ENCODE measurements around the gene SKIC8. TPM values are rescaled to one million over a fixed set of nuclear protein-coding genes. Genes with fewer than 3 reads are reported as not detected.

The SKIC8 gene
- total RNA-seq, 4 donors from 2014 or later, result 38.7 to 59.6 (median 56.9) TPM

- Histone ChIP-seq H3K27me3 (no peaks in the 10 kb centered on the region), H3K4me1 (peaks cover 0 to 3% (median 0%) of the 10 kb centered on the region in 3 donors), H3K9me3 (no peaks in the 10 kb centered on the region), H3K36me3 (peaks cover 3 to 100% (median 11%) of the 10 kb centered on the region in 3 donors), H3K4me3 (no peak overlapping the region), H3K27ac (no peak overlapping the region)
- intact Hi-C loops (cut with DNase I), result no loop called here
- 77 to 86% methylated on average over 4 of the region's 4 CpGs for WGBS, 2 donors
- DNase-seq, result no peak
- TF ChIP-seq CTCF (IDR thresholded peaks at IDR 0.05) (no peak), POLR2A (IDR thresholded peaks at IDR 0.05) (no peak)
Observed at GRCh38 chr15:78284758-78285157, 14.7 kb downstream of the SKIC8 start.

GRCh38 chr15:78282324-78282723 is 17.1 kb downstream of the SKIC8 start:
- WGBS, 2 donors, result 79 to 93% methylated on average over 2 of the region's 2 CpGs
- H3K27me3 ChIP-seq, result no peaks in the 10 kb centered on the region
- no peaks in the 10 kb centered on the region for H3K9me3 ChIP-seq
- no peak overlapping the region for H3K27ac ChIP-seq
- H3K36me3 ChIP-seq, result peaks cover 3 to 99% (median 16%) of the 10 kb centered on the region in 3 donors
- no peak for TF ChIP-seq POLR2A (IDR thresholded peaks at IDR 0.05)
- TF ChIP-seq CTCF (IDR thresholded peaks at IDR 0.05), result no peak
- intact Hi-C loops (cut with DNase I), result no loop called here
- no peak for DNase-seq
- no peak overlapping the region for H3K4me3 ChIP-seq
- H3K4me1 ChIP-seq, result peaks cover 0 to 6% (median 0%) of the 10 kb centered on the region in 3 donors

- TF ChIP-seq CTCF (IDR thresholded peaks at IDR 0.05) (no peak), POLR2A (IDR thresholded peaks at IDR 0.05) (no peak)
- 88% methylated on average over 13 of the region's 13 CpGs for WGBS, 2 donors
- peaks cover 3 to 98% (median 18%) of the 10 kb centered on the region in 3 donors for H3K36me3 ChIP-seq
Observed at GRCh38 chr15:78280319-78281072, 18.9 kb downstream of the SKIC8 start.

GRCh38 chr15:78276064-78276943 is 23.1 kb downstream of the SKIC8 start:
- no peak for TF ChIP-seq POLR2A (IDR thresholded peaks at IDR 0.05)
- TF ChIP-seq CTCF (IDR thresholded peaks at IDR 0.05), result no peak
- Histone ChIP-seq H3K27ac (no peak overlapping the region), H3K27me3 (no peaks in the 10 kb centered on the region), H3K4me3 (no peak overlapping the region), H3K36me3 (peaks cover 0 to 98% (median 24%) of the 10 kb centered on the region in 3 donors), H3K9me3 (no peaks in the 10 kb centered on the region), H3K4me1 (peaks cover 0 to 6% (median 0%) of the 10 kb centered on the region in 3 donors)
- intact Hi-C loops (cut with DNase I), result no loop called here
- DNase-seq, result no peak
- 73 to 92% methylated on average over 5 to 6 of the region's 6 CpGs for WGBS, 2 donors

More at GRCh38 chr15:78280319-78281072, 18.9 kb downstream of the SKIC8 start:
- intact Hi-C loops (cut with DNase I), result no loop called here
- Histone ChIP-seq H3K9me3 (no peaks in the 10 kb centered on the region), H3K4me3 (no peak overlapping the region), H3K4me1 (peaks cover 0 to 6% (median 0%) of the 10 kb centered on the region in 3 donors), H3K27ac (no peak overlapping the region), H3K27me3 (no peaks in the 10 kb centered on the region)
- no peak for DNase-seq

- WGBS, 2 donors, result 85 to 96% methylated on average over 3 of the region's 5 CpGs
- Histone ChIP-seq H3K4me1 (peaks cover 0 to 6% (median 0%) of the 10 kb centered on the region in 3 donors), H3K4me3 (no peak overlapping the region), H3K9me3 (no peaks in the 10 kb centered on the region), H3K36me3 (peaks cover 0 to 96% (median 22%) of the 10 kb centered on the region in 3 donors), H3K27ac (no peak overlapping the region), H3K27me3 (no peaks in the 10 kb centered on the region)
- TF ChIP-seq CTCF (IDR thresholded peaks at IDR 0.05), result no peak
- TF ChIP-seq POLR2A (IDR thresholded peaks at IDR 0.05), result no peak
- DNase-seq, result no peak
- intact Hi-C loops (cut with DNase I), result no loop called here
Observed at GRCh38 chr15:78274994-78275393, 24.4 kb downstream of the SKIC8 start.
